Measurements from ENCODE around the gene ASAP3. TPM values are rescaled to one million over a fixed set of nuclear protein-coding genes. Genes with fewer than 3 reads are reported as not detected.

The ASAP3 gene
- total RNA-seq, 6 donors from 2014 or later = 29.5 to 47.2 (median 41.8) TPM

DNA sequence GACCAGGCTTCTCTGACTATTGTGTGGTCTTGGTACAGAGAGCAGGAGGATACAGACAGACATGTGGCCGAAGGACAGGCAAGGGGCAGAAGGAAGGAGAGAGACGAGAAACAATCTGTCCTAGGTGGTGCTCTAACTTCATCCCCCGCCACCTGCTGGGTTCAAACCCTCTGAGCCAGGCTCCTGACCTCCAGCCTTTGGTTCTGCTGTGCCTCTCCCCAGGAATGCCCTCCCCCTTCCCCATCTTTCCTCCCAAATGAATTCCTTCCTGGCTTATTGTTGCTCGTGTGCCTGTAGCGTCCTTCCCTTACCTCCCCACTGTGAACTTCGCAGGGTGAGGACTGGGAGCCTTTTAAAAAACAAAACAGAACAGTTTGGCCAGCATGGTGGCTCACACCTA is 64.8 kb downstream of the ASAP3 start:
- ATAC-seq (ENCODE audit: low FRiP score in 2 of 2) (no peak), DNase-seq (no peak)
- H3K27ac ChIP-seq = no peak overlapping the region
- H3K27me3 ChIP-seq = peaks cover 0 to 6% (median 0%) of the 10 kb centered on the region in 4 donors
- no peak overlapping the region for H3K4me3 ChIP-seq
- peaks cover 0 to 9% (median 3%) of the 10 kb centered on the region in 4 donors for H3K36me3 ChIP-seq
- TF ChIP-seq EP300 (IDR thresholded peaks at IDR 0.05) (no peak), POLR2AphosphoS5 (IDR thresholded peaks at IDR 0.05) (no peak), POLR2A (IDR thresholded peaks at IDR 0.05) (no peak)
- TF ChIP-seq, protein P1, sequence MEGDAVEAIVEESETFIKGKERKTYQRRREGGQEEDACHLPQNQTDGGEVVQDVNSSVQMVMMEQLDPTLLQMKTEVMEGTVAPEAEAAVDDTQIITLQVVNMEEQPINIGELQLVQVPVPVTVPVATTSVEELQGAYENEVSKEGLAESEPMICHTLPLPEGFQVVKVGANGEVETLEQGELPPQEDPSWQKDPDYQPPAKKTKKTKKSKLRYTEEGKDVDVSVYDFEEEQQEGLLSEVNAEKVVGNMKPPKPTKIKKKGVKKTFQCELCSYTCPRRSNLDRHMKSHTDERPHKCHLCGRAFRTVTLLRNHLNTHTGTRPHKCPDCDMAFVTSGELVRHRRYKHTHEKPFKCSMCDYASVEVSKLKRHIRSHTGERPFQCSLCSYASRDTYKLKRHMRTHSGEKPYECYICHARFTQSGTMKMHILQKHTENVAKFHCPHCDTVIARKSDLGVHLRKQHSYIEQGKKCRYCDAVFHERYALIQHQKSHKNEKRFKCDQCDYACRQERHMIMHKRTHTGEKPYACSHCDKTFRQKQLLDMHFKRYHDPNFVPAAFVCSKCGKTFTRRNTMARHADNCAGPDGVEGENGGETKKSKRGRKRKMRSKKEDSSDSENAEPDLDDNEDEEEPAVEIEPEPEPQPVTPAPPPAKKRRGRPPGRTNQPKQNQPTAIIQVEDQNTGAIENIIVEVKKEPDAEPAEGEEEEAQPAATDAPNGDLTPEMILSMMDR (IDR thresholded peaks at IDR 0.05) = no peak
- H3K9me3 ChIP-seq = no peaks in the 10 kb centered on the region
- 76 to 89% methylated on average over 5 to 6 of the region's 6 CpGs for WGBS, 2 donors
- H3K4me1 ChIP-seq = peaks cover 21 to 39% (median 29%) of the 10 kb centered on the region in 4 donors

DNA sequence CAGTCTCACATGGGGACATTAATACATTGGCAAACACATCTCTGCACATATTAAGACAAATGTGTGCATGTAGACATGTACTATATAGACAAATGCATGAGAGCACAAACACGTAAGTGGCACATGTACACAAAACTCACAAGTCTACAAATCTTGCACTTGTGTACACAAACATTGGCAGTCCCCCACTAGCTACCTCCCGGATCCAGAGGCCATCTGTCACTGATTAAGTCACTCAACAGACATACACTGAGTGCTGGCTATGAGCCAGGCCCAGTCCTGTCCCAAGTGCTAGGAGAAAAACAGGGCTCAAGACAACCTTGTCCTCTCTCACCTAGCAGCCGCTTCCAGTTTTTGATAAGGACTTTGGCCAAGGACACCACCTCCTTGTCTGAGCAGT is 66.4 kb downstream of the ASAP3 start:
- no peak overlapping the region for H3K4me3 ChIP-seq
- peaks cover 0 to 9% (median 3%) of the 10 kb centered on the region in 4 donors for H3K36me3 ChIP-seq
- no peaks in the 10 kb centered on the region for H3K9me3 ChIP-seq
- no peak for DNase-seq
- H3K27ac ChIP-seq = no peak overlapping the region
- 47 to 48% methylated on average over 3 of the region's 3 CpGs for WGBS, 2 donors
- no peak for ATAC-seq (ENCODE audit: low FRiP score in 2 of 2)
- H3K4me1 ChIP-seq = peaks cover 9 to 23% (median 13%) of the 10 kb centered on the region in 4 donors
- TF ChIP-seq POLR2AphosphoS5 (IDR thresholded peaks at IDR 0.05) = no peak
- no peak for TF ChIP-seq POLR2A (IDR thresholded peaks at IDR 0.05)
- TF ChIP-seq EP300 (IDR thresholded peaks at IDR 0.05) = no peak
- TF ChIP-seq, protein P1 (IDR thresholded peaks at IDR 0.05) = no peak
- H3K27me3 ChIP-seq = no peaks in the 10 kb centered on the region

DNA sequence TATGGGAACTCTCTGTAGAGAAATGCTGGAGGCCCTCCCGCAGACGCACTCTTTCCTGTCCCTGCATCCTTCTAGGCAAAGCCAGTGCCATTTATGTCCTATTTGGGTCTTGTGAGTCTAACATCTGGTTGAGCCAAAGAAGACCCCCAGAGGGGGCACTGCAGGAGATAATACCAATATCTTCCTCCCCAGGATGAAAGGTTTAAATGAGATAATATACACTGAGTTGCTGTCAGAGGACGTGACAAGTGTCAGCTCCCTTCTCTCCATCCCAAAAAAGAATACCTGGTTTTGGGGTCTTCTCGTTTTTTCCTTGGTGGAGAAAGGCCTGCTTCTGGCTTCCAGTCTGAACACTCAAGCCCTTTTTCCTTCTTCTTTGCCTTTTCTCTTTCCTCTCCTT is 67.0 kb downstream of the ASAP3 start:
- Histone ChIP-seq H3K36me3 (peaks cover 0 to 9% (median 3%) of the 10 kb centered on the region in 4 donors), H3K27ac (no peak overlapping the region), H3K9me3 (no peaks in the 10 kb centered on the region), H3K27me3 (no peaks in the 10 kb centered on the region), H3K4me3 (no peak overlapping the region), H3K4me1 (peaks cover 3 to 17% (median 7%) of the 10 kb centered on the region in 4 donors)
- 88 to 90% methylated on average over 4 of the region's 4 CpGs for WGBS, 2 donors
- TF ChIP-seq EP300 (IDR thresholded peaks at IDR 0.05) = no peak
- no peak for TF ChIP-seq POLR2A (IDR thresholded peaks at IDR 0.05)
- TF ChIP-seq, protein P1 (IDR thresholded peaks at IDR 0.05) = no peak
- TF ChIP-seq POLR2AphosphoS5 (IDR thresholded peaks at IDR 0.05) = no peak
- ATAC-seq (ENCODE audit: low FRiP score in 2 of 2) (no peak), DNase-seq (no peak)

DNA sequence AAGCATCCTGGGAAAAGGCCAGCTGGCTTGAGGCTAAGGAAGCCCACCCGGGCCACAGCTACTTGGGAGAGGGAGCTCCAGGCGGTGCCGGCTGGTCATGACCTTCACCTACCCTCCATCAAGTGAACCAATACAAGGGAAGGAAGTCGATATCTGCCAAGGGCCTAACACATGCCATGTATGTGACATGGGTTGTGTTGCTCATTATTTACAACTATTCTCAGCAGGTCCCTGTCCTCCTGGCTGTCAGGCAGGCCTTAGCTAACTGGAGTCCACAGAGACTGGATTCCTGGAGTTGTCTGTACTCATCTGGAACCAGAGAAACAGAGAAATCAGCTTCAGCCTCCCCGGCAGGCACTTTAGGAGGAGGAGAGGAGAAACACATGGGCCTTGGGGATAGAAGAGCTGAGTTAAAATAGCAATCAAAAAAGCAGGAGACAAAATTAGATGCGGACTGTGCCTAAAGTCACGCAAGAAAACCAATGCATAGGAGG is 75.1 kb downstream of the ASAP3 start:
- H3K9me3 ChIP-seq = no peaks in the 10 kb centered on the region
- peaks cover 8 to 15% (median 9%) of the 10 kb centered on the region in 4 donors for H3K4me1 ChIP-seq
- no peak overlapping the region for H3K27ac ChIP-seq
- no peak overlapping the region for H3K4me3 ChIP-seq
- H3K27me3 ChIP-seq = no peaks in the 10 kb centered on the region
- H3K36me3 ChIP-seq = peaks cover 0 to 5% (median 0%) of the 10 kb centered on the region in 4 donors
- no peak for ATAC-seq (ENCODE audit: low FRiP score in 2 of 2)
- TF ChIP-seq POLR2A (IDR thresholded peaks at IDR 0.05) (no peak), EP300 (IDR thresholded peaks at IDR 0.05) (no peak), POLR2AphosphoS5 (IDR thresholded peaks at IDR 0.05) (no peak)
- TF ChIP-seq, protein P1 (IDR thresholded peaks at IDR 0.05) = no peak
- WGBS, 2 donors = 71 to 80% methylated on average over 7 of the region's 7 CpGs
- DNase-seq = no peak

DNA sequence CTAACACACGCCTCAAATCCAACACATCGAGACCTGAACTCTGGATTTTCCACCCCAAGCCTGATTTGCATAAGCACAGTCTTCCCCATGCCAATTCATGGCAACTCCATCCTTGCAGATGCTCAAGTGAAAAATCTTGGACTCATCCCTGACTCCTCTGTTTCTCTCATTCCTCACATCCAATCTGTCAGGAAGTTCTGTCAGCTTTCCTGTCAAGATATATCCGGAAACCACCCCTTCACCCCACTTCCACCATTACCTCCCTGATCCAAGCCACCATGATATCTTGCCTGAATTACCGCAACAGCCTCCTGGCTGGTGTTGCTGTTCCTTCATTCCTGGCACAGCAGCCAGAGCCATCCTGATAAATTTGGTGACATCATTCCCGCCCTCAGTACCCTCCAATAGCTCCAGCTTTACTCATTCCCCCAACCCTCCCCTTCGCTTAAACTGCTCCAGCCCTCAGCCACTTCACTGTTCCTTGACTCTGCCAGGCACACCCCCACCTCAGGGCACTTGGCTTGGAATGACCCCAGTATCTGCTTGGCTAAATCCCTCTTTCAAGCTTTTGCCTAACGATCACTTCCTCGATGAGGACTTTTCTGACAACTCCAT is 76.9 kb downstream of the ASAP3 start:
- Histone ChIP-seq H3K27ac (no peak overlapping the region), H3K4me3 (no peak overlapping the region), H3K4me1 (peaks cover 20 to 30% (median 25%) of the 10 kb centered on the region in 4 donors), H3K9me3 (no peaks in the 10 kb centered on the region), H3K27me3 (no peaks in the 10 kb centered on the region), H3K36me3 (peaks cover 0 to 5% (median 0%) of the 10 kb centered on the region in 4 donors)
- 88% methylated on average over 8 of the region's 8 CpGs for WGBS, 2 donors
- no peak for TF ChIP-seq POLR2AphosphoS5 (IDR thresholded peaks at IDR 0.05)
- TF ChIP-seq, protein P1 (IDR thresholded peaks at IDR 0.05) = no peak
- no peak for ATAC-seq (ENCODE audit: low FRiP score in 2 of 2)
- DNase-seq = no peak

Measured in upper lobe of left lung (tissue), 6 donors.